ENCODE measurements around the gene CFAP221. TPM values are rescaled to one million over a fixed set of nuclear protein-coding genes. Genes with fewer than 3 reads are reported as not detected.

The CFAP221 gene
- total RNA-seq, 2 donors from 2014 or later = 0.56 TPM; not detected in 1

DNA sequence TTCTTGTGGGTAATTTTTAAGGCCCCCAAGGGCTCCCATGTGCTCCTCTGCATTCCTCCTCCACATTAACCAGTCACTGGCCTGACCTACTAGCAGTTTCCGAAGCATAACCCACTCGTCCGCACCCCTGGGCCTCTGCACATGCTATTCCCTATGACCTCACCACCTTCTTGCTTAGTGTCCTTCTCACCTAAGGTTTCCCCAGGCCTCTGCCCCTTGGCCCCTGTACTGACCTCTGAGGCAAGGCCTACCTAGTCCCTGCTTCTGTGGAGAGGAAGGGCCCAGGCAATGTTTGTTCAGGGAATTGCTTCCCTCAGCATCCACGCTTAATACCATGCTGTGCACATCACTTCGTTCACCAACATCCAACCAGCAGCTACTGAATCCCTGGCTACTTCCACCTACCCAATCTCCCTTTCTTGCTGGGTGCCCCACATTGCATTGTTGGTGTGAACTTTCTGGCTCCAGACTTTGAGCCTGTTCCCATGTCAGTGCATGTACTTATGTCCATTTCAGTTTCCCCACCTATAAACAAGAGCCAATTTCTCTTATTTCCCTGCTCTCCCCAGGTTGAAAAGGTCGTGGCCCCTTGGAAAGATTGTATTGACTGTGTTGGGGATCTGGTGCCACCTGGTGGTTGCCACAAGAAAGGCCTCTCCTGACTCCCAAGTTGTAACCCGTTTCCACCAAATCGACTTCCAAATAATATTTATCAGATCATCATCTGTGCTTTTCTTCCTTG, 115.5 kb downstream of the CFAP221 start:
- DNase-seq (ENCODE audit: low spot score) (no peak), ATAC-seq (ENCODE audit: insufficient number of reproducible peaks, low FRiP score, low read depth) (no peak)
- Histone ChIP-seq H3K27ac (no peak overlapping the region), H3K4me1 (ENCODE audit: control insufficient read depth in 1 of 2, low read depth in 2 of 2) (no peaks in the 10 kb centered on the region), H3K36me3 (no peaks in the 10 kb centered on the region), H3K9me3 (no peaks in the 10 kb centered on the region), H3K4me3 (no peak overlapping the region), H3K27me3 (replicated peaks; ENCODE audit: insufficient read depth) (no peaks in the 10 kb centered on the region)
- TF ChIP-seq, protein P1, sequence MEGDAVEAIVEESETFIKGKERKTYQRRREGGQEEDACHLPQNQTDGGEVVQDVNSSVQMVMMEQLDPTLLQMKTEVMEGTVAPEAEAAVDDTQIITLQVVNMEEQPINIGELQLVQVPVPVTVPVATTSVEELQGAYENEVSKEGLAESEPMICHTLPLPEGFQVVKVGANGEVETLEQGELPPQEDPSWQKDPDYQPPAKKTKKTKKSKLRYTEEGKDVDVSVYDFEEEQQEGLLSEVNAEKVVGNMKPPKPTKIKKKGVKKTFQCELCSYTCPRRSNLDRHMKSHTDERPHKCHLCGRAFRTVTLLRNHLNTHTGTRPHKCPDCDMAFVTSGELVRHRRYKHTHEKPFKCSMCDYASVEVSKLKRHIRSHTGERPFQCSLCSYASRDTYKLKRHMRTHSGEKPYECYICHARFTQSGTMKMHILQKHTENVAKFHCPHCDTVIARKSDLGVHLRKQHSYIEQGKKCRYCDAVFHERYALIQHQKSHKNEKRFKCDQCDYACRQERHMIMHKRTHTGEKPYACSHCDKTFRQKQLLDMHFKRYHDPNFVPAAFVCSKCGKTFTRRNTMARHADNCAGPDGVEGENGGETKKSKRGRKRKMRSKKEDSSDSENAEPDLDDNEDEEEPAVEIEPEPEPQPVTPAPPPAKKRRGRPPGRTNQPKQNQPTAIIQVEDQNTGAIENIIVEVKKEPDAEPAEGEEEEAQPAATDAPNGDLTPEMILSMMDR (IDR thresholded peaks at IDR 0.05) = peak; percentile 82

DNA sequence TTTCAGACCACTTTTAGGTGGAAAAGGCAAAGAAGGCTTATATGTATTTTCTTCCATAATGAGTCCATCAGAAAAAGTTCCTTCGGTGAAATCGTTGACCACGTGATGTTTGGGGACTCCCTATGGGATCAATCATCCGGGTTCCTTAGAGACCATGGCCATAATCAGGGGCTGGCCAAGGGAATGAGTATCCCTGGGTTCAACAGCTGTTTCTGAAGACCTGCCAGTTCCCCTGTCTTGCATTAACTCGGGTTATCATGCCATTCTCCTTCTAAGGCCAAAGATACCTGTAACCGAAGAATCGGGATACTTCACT, 116.1 kb downstream of the CFAP221 start:
- DNase-seq (ENCODE audit: low spot score) = no peak
- TF ChIP-seq, protein P1 (IDR thresholded peaks at IDR 0.05) = no peak
- H3K4me3 ChIP-seq = no peak overlapping the region
- no peaks in the 10 kb centered on the region for H3K4me1 ChIP-seq (ENCODE audit: control insufficient read depth in 1 of 2, low read depth in 2 of 2)
- H3K9me3 ChIP-seq = no peaks in the 10 kb centered on the region
- H3K36me3 ChIP-seq = no peaks in the 10 kb centered on the region
- H3K27ac ChIP-seq = no peak overlapping the region
- ATAC-seq (ENCODE audit: insufficient number of reproducible peaks, low FRiP score, low read depth) = no peak
- no peaks in the 10 kb centered on the region for H3K27me3 ChIP-seq (replicated peaks; ENCODE audit: insufficient read depth)

DNA sequence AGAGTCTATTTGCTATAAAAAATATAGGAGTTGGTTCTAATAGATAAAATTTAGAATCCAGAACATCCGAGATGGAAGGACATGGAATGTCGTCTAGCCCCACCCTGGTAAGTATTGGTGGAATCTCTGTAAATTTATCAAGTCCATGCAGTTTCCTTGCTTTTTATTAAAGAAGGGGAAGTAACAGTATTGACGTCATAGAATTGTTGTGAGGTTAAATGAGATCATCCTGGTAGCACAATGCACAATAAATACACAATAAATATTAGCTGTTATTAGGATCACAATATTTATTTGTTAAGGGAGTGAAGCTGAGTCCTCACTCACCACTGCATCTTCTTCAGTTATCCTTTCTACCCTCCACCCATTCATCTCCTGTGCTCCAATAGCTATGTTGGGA, 118.0 kb downstream of the CFAP221 start:
- no peak for DNase-seq (ENCODE audit: low spot score)
- Histone ChIP-seq H3K9me3 (no peaks in the 10 kb centered on the region), H3K4me3 (no peak overlapping the region), H3K27me3 (replicated peaks; ENCODE audit: insufficient read depth) (no peaks in the 10 kb centered on the region), H3K36me3 (no peaks in the 10 kb centered on the region), H3K27ac (no peak overlapping the region), H3K4me1 (ENCODE audit: control insufficient read depth in 1 of 2, low read depth in 2 of 2) (no peaks in the 10 kb centered on the region)
- TF ChIP-seq, protein P1 (IDR thresholded peaks at IDR 0.05) = no peak
- no peak for ATAC-seq (ENCODE audit: insufficient number of reproducible peaks, low FRiP score, low read depth)

DNA sequence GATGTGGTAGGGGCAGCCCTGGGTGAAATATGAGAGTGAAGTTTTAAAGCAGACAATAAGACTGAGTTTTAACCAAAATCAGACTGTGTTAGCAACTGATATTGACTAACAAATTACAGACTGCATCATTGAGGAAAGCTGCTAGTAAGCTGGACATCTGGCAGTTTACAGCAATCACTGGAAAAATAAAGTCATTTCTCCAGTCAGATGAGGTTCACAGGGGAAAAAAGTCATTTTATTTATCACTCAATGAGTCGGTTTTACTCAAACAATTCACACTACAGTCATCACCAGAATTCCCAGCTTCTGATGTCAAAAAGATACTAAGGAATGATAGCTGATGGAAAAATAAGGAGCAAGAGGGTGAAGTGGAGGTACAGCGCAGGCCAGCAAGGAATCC, 124.3 kb downstream of the CFAP221 start:
- Histone ChIP-seq H3K27ac (no peak overlapping the region), H3K4me3 (no peak overlapping the region), H3K4me1 (ENCODE audit: control insufficient read depth in 1 of 2, low read depth in 2 of 2) (no peaks in the 10 kb centered on the region), H3K27me3 (replicated peaks; ENCODE audit: insufficient read depth) (no peaks in the 10 kb centered on the region), H3K9me3 (no peaks in the 10 kb centered on the region), H3K36me3 (no peaks in the 10 kb centered on the region)
- DNase-seq (ENCODE audit: low spot score) (no peak), ATAC-seq (ENCODE audit: insufficient number of reproducible peaks, low FRiP score, low read depth) (no peak)
- TF ChIP-seq, protein P1 (IDR thresholded peaks at IDR 0.05) = no peak

DNA sequence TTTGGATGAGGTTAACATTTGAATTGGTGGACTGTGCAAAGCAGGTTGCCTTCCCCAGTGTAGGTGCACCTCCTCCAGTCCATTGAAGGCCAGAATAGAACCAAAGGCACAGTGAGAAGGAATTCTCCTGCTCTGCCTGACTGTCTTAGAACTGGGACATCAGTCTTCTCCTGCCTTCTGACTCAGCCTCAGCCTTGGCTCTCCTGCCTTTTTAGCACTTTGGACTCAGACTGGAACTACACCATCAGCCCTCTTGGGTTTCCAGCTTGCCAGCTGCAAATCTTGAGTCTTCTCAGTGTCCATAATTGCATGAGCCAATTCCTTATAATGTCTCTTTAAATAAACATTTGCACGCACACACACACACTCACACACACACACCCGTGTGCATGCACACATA, 126.8 kb downstream of the CFAP221 start:
- Histone ChIP-seq H3K27ac (no peak overlapping the region), H3K36me3 (no peaks in the 10 kb centered on the region), H3K9me3 (no peaks in the 10 kb centered on the region), H3K27me3 (replicated peaks; ENCODE audit: insufficient read depth) (no peaks in the 10 kb centered on the region), H3K4me1 (ENCODE audit: control insufficient read depth in 1 of 2, low read depth in 2 of 2) (peaks cover 0 to 13% of the 10 kb centered on the region in 2 donors), H3K4me3 (no peak overlapping the region)
- DNase-seq (ENCODE audit: low spot score) (no peak), ATAC-seq (ENCODE audit: insufficient number of reproducible peaks, low FRiP score, low read depth) (no peak)
- TF ChIP-seq, protein P1 (IDR thresholded peaks at IDR 0.05) = no peak
